ENCODE measurements around the gene AGAP1.

AGAP1 gene

GRCh38 chr2:235697041-235697440 is 203.2 kb downstream of the AGAP1 start:
- DNase-seq = no peak

GRCh38 chr2:235698028-235698427 is 204.2 kb downstream of the AGAP1 start:
- no peak for DNase-seq

- DNase-seq = no peak
Measured at GRCh38 chr2:235698491-235698890, 204.6 kb downstream of the AGAP1 start.

GRCh38 chr2:235699576-235699975 is 205.7 kb downstream of the AGAP1 start:
- DNase-seq = no peak

GRCh38 chr2:235701206-235701981 is 207.6 kb downstream of the AGAP1 start:
- no peak for DNase-seq

GRCh38 chr2:235702186-235702585 is 208.3 kb downstream of the AGAP1 start:
- DNase-seq = no peak

- no peak for DNase-seq
Measured at GRCh38 chr2:235703711-235704295, 210.0 kb downstream of the AGAP1 start.

GRCh38 chr2:235705296-235705695 is 211.5 kb downstream of the AGAP1 start:
- no peak for DNase-seq

GRCh38 chr2:235706506-235706905 is 212.7 kb downstream of the AGAP1 start:
- no peak for DNase-seq

- DNase-seq = no peak
Measured at GRCh38 chr2:235707411-235708096, 213.7 kb downstream of the AGAP1 start.

GRCh38 chr2:235709124-235709813 is 215.4 kb downstream of the AGAP1 start:
- no peak for DNase-seq

- no peak for DNase-seq
Measured at GRCh38 chr2:235709969-235710879, 216.4 kb downstream of the AGAP1 start.

- no peak for DNase-seq
Measured at GRCh38 chr2:235710933-235711332, 217.1 kb downstream of the AGAP1 start.

GRCh38 chr2:235711527-235711926 is 217.7 kb downstream of the AGAP1 start:
- DNase-seq = no peak

- DNase-seq = no peak
Measured at GRCh38 chr2:235712176-235712575, 218.3 kb downstream of the AGAP1 start.

- no peak for DNase-seq
Measured at GRCh38 chr2:235713189-235713588, 219.3 kb downstream of the AGAP1 start.

GRCh38 chr2:235715601-235716000 is 221.8 kb downstream of the AGAP1 start:
- DNase-seq = no peak

GRCh38 chr2:235716875-235717496 is 223.1 kb downstream of the AGAP1 start:
- DNase-seq = no peak

- DNase-seq = no peak
Measured at GRCh38 chr2:235719146-235719942, 225.5 kb downstream of the AGAP1 start.

- DNase-seq = no peak
Measured at GRCh38 chr2:235721625-235722024, 227.8 kb downstream of the AGAP1 start.

GRCh38 chr2:235722869-235723268 is 229.0 kb downstream of the AGAP1 start:
- DNase-seq = no peak
